ENCODE measurements around the gene TSPYL4.

- TF ChIP-seq POLR2AphosphoS5 (IDR thresholded peaks at IDR 0.05; ENCODE audit: low read depth, low read length) = no peak
- no peak for TF ChIP-seq TAF1 (IDR thresholded peaks at IDR 0.05; ENCODE audit: borderline replicate concordance, insufficient read depth, low read length)
These were observed 53.1 kb downstream of the TSPYL4 start for GRCh38 chr6:116200619-116201249.

Data from PFSK-1 (cell line).